Measurements from ENCODE around the gene IGFBP1.
"Not testable (repeated sequence)": the region's sequence is repeated elsewhere in the genome, so short reads cannot be mapped to it uniquely, and the experiment has no call there.

The IGFBP1 gene

DNA sequence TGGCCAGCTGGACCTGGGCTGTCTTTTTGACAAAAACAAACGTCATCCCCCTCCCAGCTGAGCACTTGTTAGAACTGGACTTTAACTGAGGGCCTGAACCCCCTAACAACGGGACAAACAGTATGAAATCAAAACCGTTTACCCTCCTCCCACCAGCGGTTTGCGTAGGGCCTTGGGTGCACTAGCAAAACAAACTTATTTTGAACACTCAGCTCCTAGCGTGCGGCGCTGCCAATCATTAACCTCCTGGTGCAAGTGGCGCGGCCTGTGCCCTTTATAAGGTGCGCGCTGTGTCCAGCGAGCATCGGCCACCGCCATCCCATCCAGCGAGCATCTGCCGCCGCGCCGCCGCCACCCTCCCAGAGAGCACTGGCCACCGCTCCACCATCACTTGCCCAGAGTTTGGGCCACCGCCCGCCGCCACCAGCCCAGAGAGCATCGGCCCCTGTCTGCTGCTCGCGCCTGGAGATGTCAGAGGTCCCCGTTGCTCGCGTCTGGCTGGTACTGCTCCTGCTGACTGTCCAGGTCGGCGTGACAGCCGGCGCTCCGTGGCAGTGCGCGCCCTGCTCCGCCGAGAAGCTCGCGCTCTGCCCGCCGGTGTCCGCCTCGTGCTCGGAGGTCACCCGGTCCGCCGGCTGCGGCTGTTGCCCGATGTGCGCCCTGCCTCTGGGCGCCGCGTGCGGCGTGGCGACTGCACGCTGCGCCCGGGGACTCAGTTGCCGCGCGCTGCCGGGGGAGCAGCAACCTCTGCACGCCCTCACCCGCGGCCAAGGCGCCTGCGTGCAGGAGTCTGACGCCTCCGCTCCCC, at the start of gene IGFBP1:
TSS of gene IGFBP1 (plus strand) at position 304 of the 808 bp plus-strand sequence. CDS start at position 469, 165 bp downstream.
- DNase-seq (ENCODE audit: low read depth), result no peak

DNA sequence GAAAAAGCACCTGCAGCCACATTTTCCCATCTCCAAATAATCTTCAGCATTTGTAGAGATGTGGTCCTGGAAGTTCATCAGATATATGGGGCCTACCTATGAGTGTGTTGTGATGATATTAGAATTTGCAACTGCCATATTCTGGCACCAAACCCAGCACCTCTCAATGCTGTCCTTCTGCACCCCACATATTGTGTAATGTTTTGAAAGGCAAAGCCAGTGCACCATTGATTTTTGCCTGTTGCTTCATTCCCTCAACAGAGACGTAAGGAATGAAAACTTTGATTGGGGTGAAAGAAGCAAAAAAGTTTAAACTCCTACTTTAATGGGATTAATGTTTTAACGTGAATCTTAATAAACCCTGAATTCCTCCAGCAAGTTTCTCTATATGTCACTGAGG, 49.4 kb upstream of the IGFBP1 start:
- DNase-seq (ENCODE audit: low read depth), result not testable (repeated sequence)

DNA sequence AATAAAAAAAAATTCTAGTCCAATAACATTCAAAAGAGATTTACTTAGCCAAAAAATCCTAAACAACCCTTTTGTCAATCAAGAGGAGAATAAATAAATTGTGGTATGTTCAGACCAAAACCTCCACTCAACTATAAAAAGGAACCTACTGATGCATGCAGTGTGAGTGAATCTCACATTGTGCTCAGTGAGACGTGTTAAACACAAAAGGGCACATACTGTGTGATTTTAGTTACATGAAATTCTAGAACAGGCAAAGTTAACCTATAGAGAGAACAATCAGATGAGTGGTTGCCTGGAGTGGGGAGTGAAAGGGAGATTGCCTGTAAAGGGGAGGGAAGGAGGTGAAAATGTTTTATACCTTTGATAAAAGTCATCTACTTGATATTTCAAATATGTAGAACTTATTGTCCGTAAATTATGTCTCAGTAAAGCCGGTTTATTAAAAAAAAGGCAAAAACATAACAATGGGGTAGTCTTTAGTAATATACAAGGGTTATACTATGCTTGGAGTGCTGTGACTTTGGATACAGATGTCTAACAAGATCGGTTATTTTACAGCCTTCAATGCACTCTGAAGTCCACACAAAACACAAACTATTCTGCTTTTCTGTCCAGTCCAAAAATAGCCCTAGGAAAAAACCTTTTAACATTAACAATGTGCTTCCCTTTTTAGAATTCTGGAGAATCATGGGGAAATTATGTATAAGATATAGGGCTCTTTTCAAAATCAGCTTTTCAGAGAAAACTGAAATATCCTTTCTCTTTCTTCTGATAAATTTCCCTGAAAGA, 46.2 kb upstream of the IGFBP1 start:
- DNase-seq (ENCODE audit: low read depth), result not testable (repeated sequence)

GRCh38 chr7:45846536-45846935, 41.8 kb upstream of the IGFBP1 start:
- not testable (repeated sequence) for DNase-seq (ENCODE audit: low read depth)

GRCh38 chr7:45848734-45849133, 39.6 kb upstream of the IGFBP1 start:
- not testable (repeated sequence) for DNase-seq (ENCODE audit: low read depth)

- not testable (repeated sequence) for DNase-seq (ENCODE audit: low read depth)
Observed at GRCh38 chr7:45852984-45853383, 35.3 kb upstream of the IGFBP1 start.

GRCh38 chr7:45853491-45853890, 34.8 kb upstream of the IGFBP1 start:
- not testable (repeated sequence) for DNase-seq (ENCODE audit: low read depth)

DNA sequence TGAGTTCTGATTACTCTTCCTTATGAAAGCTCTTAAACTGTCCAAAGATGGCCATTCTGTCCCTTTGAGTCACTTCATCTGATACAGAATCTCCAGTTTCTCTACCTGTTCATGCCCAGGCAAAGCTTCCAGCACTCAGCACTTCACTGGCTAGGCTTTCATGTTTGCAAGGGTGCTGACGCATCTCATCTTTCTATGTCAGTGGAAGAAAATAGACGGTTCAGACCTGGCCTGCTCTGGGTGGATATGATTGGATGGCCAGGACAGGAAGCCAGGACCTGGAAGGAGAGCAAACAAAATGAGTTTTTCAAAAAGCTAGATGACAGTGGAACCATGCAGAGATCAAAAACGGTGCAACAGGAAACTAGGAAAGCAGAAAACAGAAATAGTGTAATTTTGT, 32.6 kb upstream of the IGFBP1 start:
- not testable (repeated sequence) for DNase-seq (ENCODE audit: low read depth)

GRCh38 chr7:45856888-45857287, 31.4 kb upstream of the IGFBP1 start:
- not testable (repeated sequence) for DNase-seq (ENCODE audit: low read depth)

DNA sequence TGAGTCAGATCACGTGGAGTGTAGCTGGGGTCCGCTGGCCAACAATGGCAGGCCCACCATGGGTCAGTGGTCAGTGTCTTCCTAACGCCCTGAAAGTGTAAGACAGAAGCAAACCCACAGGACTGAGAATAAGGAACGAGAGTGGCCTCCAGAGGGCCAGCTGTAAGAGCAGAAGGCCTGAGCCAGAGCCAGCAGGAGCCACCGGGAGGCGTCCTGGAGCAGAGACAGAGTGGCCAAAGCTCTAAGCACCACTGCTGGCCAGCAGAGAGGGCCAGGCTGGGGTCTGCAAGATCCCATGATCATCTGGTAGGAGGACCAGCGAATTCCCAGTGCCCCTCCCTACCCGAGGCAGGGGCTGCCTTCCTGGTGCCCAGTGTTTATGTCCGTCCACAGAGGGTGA, 24.6 kb upstream of the IGFBP1 start:
- no peak for DNase-seq (ENCODE audit: low read depth)

GRCh38 chr7:45865594-45866410, 22.5 kb upstream of the IGFBP1 start:
- DNase-seq (ENCODE audit: low read depth), result no peak

- DNase-seq (ENCODE audit: low read depth), result no peak
Observed at GRCh38 chr7:45867471-45867870, 20.8 kb upstream of the IGFBP1 start.

DNA sequence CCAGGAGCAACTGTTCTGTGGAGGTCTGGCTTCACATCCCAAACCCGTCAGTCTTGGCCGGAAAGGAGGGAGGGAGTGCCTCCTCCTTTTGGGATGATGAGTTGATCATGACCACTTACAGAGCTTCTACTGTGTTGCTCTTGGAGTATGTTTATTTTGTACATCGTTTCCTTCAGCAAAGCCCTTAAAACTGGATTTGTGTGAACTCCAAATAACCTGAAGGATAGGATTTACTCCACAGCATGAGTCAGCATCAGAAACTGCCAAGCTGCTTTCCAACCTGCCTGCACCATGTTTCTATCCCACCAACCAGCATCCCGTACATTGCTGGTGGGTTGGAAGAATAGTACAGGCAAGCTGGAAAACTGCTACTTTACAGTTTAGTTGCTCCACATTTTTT, 18.9 kb upstream of the IGFBP1 start:
- no peak for DNase-seq (ENCODE audit: low read depth)

GRCh38 chr7:45872116-45873034, 15.9 kb upstream of the IGFBP1 start:
- no peak for DNase-seq (ENCODE audit: low read depth)

DNA sequence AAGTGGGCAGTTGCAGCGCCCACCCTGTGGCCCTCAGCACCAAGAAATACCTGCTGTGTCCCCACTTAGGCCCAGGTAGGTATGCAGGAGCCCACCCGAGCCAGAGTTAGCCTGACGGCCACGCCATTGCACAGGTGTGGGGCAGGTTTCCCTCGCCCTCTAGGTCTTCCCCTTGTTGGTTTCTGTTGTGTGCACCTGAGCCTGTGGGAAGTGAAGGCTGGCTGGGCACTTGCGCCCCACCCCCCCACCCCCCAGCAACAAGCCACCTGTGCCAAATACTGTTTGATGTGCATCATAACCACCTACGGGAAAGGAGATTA, 15.3 kb upstream of the IGFBP1 start, which contains the start of gene CCDC201:
TSS of gene CCDC201 (minus strand) at position 48 of the 320 bp plus-strand sequence. CDS start 75 bp downstream, outside the sequence.
- no peak for DNase-seq (ENCODE audit: low read depth)

DNA sequence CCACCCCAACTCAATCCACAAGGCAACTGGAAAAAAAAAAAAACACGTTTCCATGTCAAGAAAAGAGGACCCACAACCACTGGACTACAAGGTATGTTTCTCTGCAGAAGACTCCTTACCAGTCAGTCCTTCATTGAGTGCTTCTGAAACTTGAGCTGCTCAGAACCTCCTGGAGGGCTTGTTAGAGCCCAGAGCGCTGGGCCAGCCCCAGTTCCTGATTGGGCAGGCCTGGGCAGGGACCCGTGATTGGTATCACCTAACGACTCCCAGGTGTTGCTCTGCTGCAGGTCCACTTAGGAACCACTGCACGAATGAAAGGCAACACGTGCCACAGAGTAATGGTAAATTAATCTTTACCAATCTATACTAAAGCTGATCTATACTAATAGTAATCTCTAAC, 14.9 kb upstream of the IGFBP1 start:
- DNase-seq (ENCODE audit: low read depth), result no peak

- no peak for DNase-seq (ENCODE audit: low read depth)
Observed at GRCh38 chr7:45874408-45875131, 13.7 kb upstream of the IGFBP1 start.

- DNase-seq (ENCODE audit: low read depth), result no peak
Observed at GRCh38 chr7:45876519-45876918, 11.8 kb upstream of the IGFBP1 start.

GRCh38 chr7:45878457-45879144, 9.7 kb upstream of the IGFBP1 start:
- DNase-seq (ENCODE audit: low read depth), result no peak

DNA sequence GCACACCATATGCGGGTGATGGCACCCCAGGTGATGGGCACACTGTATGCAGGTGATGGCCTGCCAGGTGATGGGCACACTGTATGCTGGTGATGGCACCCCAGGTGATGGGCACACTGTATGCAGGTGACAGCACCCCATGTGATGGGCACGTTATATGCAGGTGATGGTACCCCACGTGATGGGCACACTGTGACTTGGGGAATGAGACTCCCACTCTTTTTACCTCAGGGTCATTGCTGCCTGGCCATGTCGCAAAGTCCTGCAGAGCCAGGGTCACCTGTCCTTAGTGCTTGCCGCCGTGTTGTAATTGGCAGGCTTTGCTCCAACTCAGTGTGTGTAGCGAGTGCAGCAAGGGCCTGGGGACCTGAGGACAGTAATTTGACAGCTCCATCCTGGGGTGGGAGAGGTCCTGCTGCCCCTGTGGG, 7.8 kb upstream of the IGFBP1 start:
- no peak for DNase-seq (ENCODE audit: low read depth)
